IMR-90 (cell line): ENCODE measurements around the gene ACSL3. TPM values are rescaled to one million over a fixed set of nuclear protein-coding genes. Genes with fewer than 3 reads are reported as not detected.

ENCODE experiments used
- ATAC-seq: fragments of 200-7000 bp; cut with Tn5 transposase; 2 replicates; pipeline ENCODE4 v1.9.1; 2020; ENCODE audit warnings: low read depth, mild to moderate bottlenecking, moderate library complexity
- BruUV-seq: library from RNA; stranded (reverse); fragments of 400-500 nt; replicated peaks from 2 replicates; lab custom pipeline; 2021; lab: Mats Ljungman, UMichigan
- CTCF ChIA-PET: fragments of 300-600 bp; formaldehyde crosslinking; extraction: SDS; loops from one replicate; lab custom pipeline; 2021; ENCODE audit warnings: antibody characterized with exemption; lab: Yijun Ruan, JAX
- POLR2A ChIA-PET: fragments of 300-600 bp; sonication (Branson Sonifier 250); formaldehyde crosslinking; loops from one replicate; lab custom pipeline; 2022; ENCODE audit warnings: antibody characterized with exemption; ENCODE audit not compliant: unreplicated experiment; lab: Charles Lee
- DNase-seq: peaks from one replicate; pipeline ENCODE4 v3.0.0; 2013
- H2AFZ ChIP-seq: replicated peaks from 2 replicates; pipeline ENCODE3; 2013; ENCODE audit warnings: low read length, mild to moderate bottlenecking; ENCODE audit not compliant: poor library complexity
- H2AK5ac ChIP-seq: 2 replicates; pipeline ENCODE4 v1.6.1; 2013; ENCODE audit warnings: low read depth, low read length, inconsistent platforms
- H2AK9ac ChIP-seq: replicated peaks from 2 replicates; pipeline ENCODE3; 2013; ENCODE audit warnings: mild to moderate bottlenecking, low read depth, low read length, moderate library complexity; ENCODE audit not compliant: poor library complexity
- H2BK120ac ChIP-seq: 2 replicates; pipeline ENCODE4 v1.6.1; 2013; ENCODE audit warnings: low read depth, low read length, inconsistent platforms
- H2BK15ac ChIP-seq: 3 replicates; pipeline ENCODE4 v1.6.1; 2013; ENCODE audit warnings: low read depth, low read length, inconsistent platforms
- H2BK20ac ChIP-seq: 2 replicates; pipeline ENCODE4 v1.6.1; 2013; ENCODE audit warnings: low read depth, mild to moderate bottlenecking, inconsistent platforms, low read length, moderate library complexity
- H2BK5ac ChIP-seq: 2 replicates; pipeline ENCODE4 v1.6.1; 2013; ENCODE audit warnings: mild to moderate bottlenecking, low read depth, low read length, inconsistent platforms; ENCODE audit not compliant: poor library complexity, severe bottlenecking
- H3K14ac ChIP-seq: replicated peaks from 2 replicates; pipeline ENCODE4 v1.6.1; 2013; ENCODE audit warnings: low read depth, low read length, inconsistent platforms
- H3K18ac ChIP-seq: 2 replicates; pipeline ENCODE4 v1.6.1; 2013; ENCODE audit warnings: low read depth, low read length, control low read depth
- H3K23ac ChIP-seq: 2 replicates; pipeline ENCODE4 v1.6.1; 2013; ENCODE audit warnings: low read depth, low read length, inconsistent platforms
- H3K27ac ChIP-seq: 2 replicates; pipeline ENCODE4 v1.5.1; 2013; ENCODE audit warnings: mild to moderate bottlenecking, control low read depth, low read length; ENCODE audit not compliant: insufficient read depth
- H3K27me3 ChIP-seq: 2 replicates; pipeline ENCODE4 v1.6.1; 2013; ENCODE audit warnings: low read length; ENCODE audit not compliant: control insufficient read depth, insufficient read depth
- H3K36me3 ChIP-seq: 2 replicates; pipeline ENCODE4 v1.6.1; 2013; ENCODE audit warnings: low read length, mixed read lengths; ENCODE audit not compliant: control insufficient read depth, insufficient read depth
- H3K4ac ChIP-seq: 2 replicates; pipeline ENCODE4 v1.6.1; 2013; ENCODE audit warnings: low read depth, low read length, inconsistent platforms
- H3K4me1 ChIP-seq: 2 replicates; pipeline ENCODE4 v1.6.1; 2013; ENCODE audit warnings: low read length, mixed read lengths; ENCODE audit not compliant: control insufficient read depth, insufficient read depth
- H3K4me2 ChIP-seq: 2 replicates; pipeline ENCODE4 v1.6.1; 2013; ENCODE audit warnings: low read depth, mild to moderate bottlenecking, control low read depth, low read length, moderate library complexity
- H3K4me3 ChIP-seq: 2 replicates; pipeline ENCODE4 v1.5.1; 2013; ENCODE audit warnings: low read depth, mild to moderate bottlenecking, control low read depth, low read length, moderate library complexity; ENCODE audit not compliant: insufficient read depth
- H3K56ac ChIP-seq: 2 replicates; pipeline ENCODE4 v1.6.1; 2013; ENCODE audit warnings: low read length, inconsistent platforms; ENCODE audit not compliant: insufficient read depth; ENCODE audit errors: extremely low read depth
- H3K79me1 ChIP-seq, 2 experiments: 2 replicates each; pipeline ENCODE4 v1.6.1; 2013; ENCODE audit warnings: low read length in 2 of 2, inconsistent platforms in 1 of 2, low read depth in 1 of 2
- H3K9ac ChIP-seq: 2 replicates; pipeline ENCODE4 v1.6.1; 2013; ENCODE audit warnings: low read depth, low read length, control low read depth
- H3K9me1 ChIP-seq: 2 replicates; pipeline ENCODE4 v1.6.1; 2013; ENCODE audit warnings: low read length, inconsistent platforms; ENCODE audit not compliant: insufficient read depth
- H3K9me3 ChIP-seq: 2 replicates; pipeline ENCODE4 v1.6.1; 2013; ENCODE audit warnings: low read length; ENCODE audit not compliant: control insufficient read depth, insufficient read depth
- H4K20me1 ChIP-seq: 2 replicates; pipeline ENCODE4 v1.6.1; 2013; ENCODE audit warnings: low read length, inconsistent platforms; ENCODE audit not compliant: insufficient read depth
- H4K5ac ChIP-seq: 2 replicates; pipeline ENCODE4 v1.6.1; 2013; ENCODE audit warnings: mild to moderate bottlenecking, low read depth, low read length, control low read depth
- H4K8ac ChIP-seq, 2 experiments: 2 replicates each; pipeline ENCODE4 v1.6.1; 2013; ENCODE audit warnings: low read depth in 2 of 2, low read length in 2 of 2, control low read depth in 1 of 2, inconsistent platforms in 1 of 2
- H4K91ac ChIP-seq: 2 replicates; pipeline ENCODE4 v1.6.1; 2013; ENCODE audit warnings: low read depth, low read length, inconsistent platforms; ENCODE audit not compliant: insufficient read depth
- BHLHE40 ChIP-seq: fragments of 150-350 bp; IDR thresholded peaks from 2 replicates; pipeline ENCODE4 v1.6.1; 2016; ENCODE audit warnings: mild to moderate bottlenecking, low read depth, low read length
- CEBPB ChIP-seq: IDR thresholded peaks from 2 replicates; pipeline ENCODE4 v1.6.1; 2012; ENCODE audit warnings: low read depth, low read length, improper control_type of control experiment
- CHD1 ChIP-seq: IDR thresholded peaks from 2 replicates; pipeline ENCODE4 v1.6.1; 2012; ENCODE audit warnings: low read depth, low read length, improper control_type of control experiment
- ELK1 ChIP-seq: fragments of 150-350 bp; IDR thresholded peaks from 2 replicates; pipeline ENCODE4 v1.6.1; 2016; ENCODE audit warnings: low read depth, mild to moderate bottlenecking, low read length, moderate library complexity, borderline replicate concordance
- MAFK ChIP-seq: IDR thresholded peaks from 2 replicates; pipeline ENCODE4 v1.6.1; 2012; ENCODE audit warnings: low read depth, low read length, improper control_type of control experiment
- MAZ ChIP-seq: IDR thresholded peaks from 2 replicates; pipeline ENCODE4 v1.6.1; 2012; ENCODE audit warnings: low read depth, mild to moderate bottlenecking, low read length, improper control_type of control experiment, moderate library complexity, borderline replicate concordance
- MXI1 ChIP-seq: IDR thresholded peaks from 2 replicates; pipeline ENCODE4 v1.6.1; 2012; ENCODE audit warnings: low read depth, mild to moderate bottlenecking, low read length, moderate library complexity, borderline replicate concordance
- NFE2L2 ChIP-seq: fragments of 150-350 bp; IDR thresholded peaks from 2 replicates; pipeline ENCODE4 v1.6.1; 2016; ENCODE audit warnings: low read depth, mild to moderate bottlenecking, low read length
- POLR2A ChIP-seq: IDR thresholded peaks from 2 replicates; pipeline ENCODE4 v1.6.1; 2012; ENCODE audit warnings: mild to moderate bottlenecking, low read depth, low read length
- RAD21 ChIP-seq: IDR thresholded peaks from 2 replicates; pipeline ENCODE4 v1.6.1; 2012; ENCODE audit warnings: low read length, improper control_type of control experiment
- RCOR1 ChIP-seq: IDR thresholded peaks from 2 replicates; pipeline ENCODE4 v1.6.1; 2012; ENCODE audit warnings: mild to moderate bottlenecking, low read length, improper control_type of control experiment; ENCODE audit not compliant: insufficient replicate concordance
- WGBS, 2 experiments: methylation state at CpG; one replicate each; pipeline versions ENCODE4 v1.1.5 to v1.1.7; 2013; ENCODE audit warnings: missing lambda C conversion rate in 2 of 2; ENCODE audit not compliant: insufficient read length in 1 of 2; ENCODE audit errors: extremely low coverage in 2 of 2; 5-methylcytosine and 5-hydroxymethylcytosine counted together
- dilution Hi-C: fragments of 300-500 bp; cut with HindIII; formaldehyde crosslinking; loops from one replicate; pipeline ENCODE4 v1.14.3; 2018; ENCODE audit warnings: low sequenced_read_pairs; ENCODE audit not compliant: unreplicated experiment
- in situ Hi-C: fragments of 300-500 bp; cut with MboI; formaldehyde crosslinking; loops from 3 replicates; pipeline ENCODE4 v1.14.3; 2019; ENCODE audit warnings: low sequenced_read_pairs, inconsistent platforms, mixed read lengths
- intact Hi-C: fragments of 100-400 bp; cut with micrococcal nuclease; formaldehyde crosslinking; loops from 2 replicates; pipeline ENCODE4 v1.10.0; 2022
- polyA plus RNA-seq, 3 experiments: library from polyadenylated mRNA; depleted of rRNA; stranded (reverse); fragments of >200 nt; gene quantifications; 2 replicates each; pipeline ENCODE4 v1.2.3, GENCODE V29; 2012; ENCODE audit warnings: low replicate concordance in 1 of 3
- total RNA-seq: library from RNA; depleted of rRNA; stranded (reverse); fragments of >200 nt; gene quantifications from 2 replicates; pipeline ENCODE4 v1.2.3, GENCODE V29; 2012
- TF ChIP-seq, protein P1 (sequence below): fragments of 150-350 bp; IDR thresholded peaks from 2 replicates; pipeline ENCODE4 v1.6.1; 2017; ENCODE audit warnings: mild to moderate bottlenecking, antibody characterized with exemption, low read length, low read depth

The ACSL3 gene
- total and polyA plus RNA-seq, 2 of the 4 experiments (the other 2 are of a cell fraction), result 31.0 to 84.2 TPM

DNA sequence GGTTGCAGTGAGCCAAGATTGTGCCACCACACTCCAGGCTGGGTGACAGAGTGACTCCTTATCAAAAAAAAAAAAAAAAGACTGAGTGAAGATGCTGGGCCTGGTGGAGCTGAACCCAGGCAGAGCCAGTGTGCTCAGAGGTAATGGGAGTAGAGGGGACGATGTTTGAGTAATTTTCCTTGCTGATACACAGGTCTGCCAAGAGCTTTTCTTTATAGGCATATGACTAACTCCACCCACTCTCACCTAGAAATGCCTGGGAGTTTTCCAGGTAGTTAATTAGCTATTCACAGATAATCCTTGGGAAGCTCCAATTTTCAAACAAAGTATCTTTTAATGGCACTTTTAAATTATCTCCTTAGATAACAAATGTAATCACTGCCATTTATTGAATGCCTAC, 33.4 kb upstream of the ACSL3 start:
- WGBS, 2 experiments, result no CpG with 5 or more reads among the region's 1 CpG
- H2BK5ac ChIP-seq, result no peak overlapping the region
- peaks cover 2% of the 10 kb centered on the region for H3K27me3 ChIP-seq
- no peak overlapping the region for H4K8ac ChIP-seq
- no peak overlapping the region for H3K56ac ChIP-seq
- intact Hi-C loops (no loop called here), dilution Hi-C loops (no loop called here), in situ Hi-C loops (no loop called here)
- no peaks in the 10 kb centered on the region for H3K4me1 ChIP-seq
- no peaks in the 10 kb centered on the region for H3K36me3 ChIP-seq
- H3K4me3 ChIP-seq, result no peak overlapping the region
- H2AFZ ChIP-seq, result no peak overlapping the region
- H3K23ac ChIP-seq, result no peak overlapping the region
- H4K5ac ChIP-seq, result no peak overlapping the region
- H3K9me1 ChIP-seq, result no peaks in the 10 kb centered on the region
- H3K4me2 ChIP-seq, result no peak overlapping the region
- no peak overlapping the region for H3K27ac ChIP-seq
- DNase-seq, result no peak
- H4K91ac ChIP-seq, result no peak overlapping the region
- H3K18ac ChIP-seq, result no peak overlapping the region
- H2BK15ac ChIP-seq, result no peak overlapping the region
- H3K9ac ChIP-seq, result no peak overlapping the region
- ChIA-PET POLR2A (no interaction called here), CTCF (interaction anchor here (0.6 kb wide), 1 partner anchor 267 kb away, joined by 7 read pairs; no protein-coding TSS in a partner anchor)
- no peaks in the 10 kb centered on the region for H3K79me1 ChIP-seq
- no peak overlapping the region for H2BK120ac ChIP-seq
- H3K9me3 ChIP-seq, result no peaks in the 10 kb centered on the region
- no peak overlapping the region for H3K4ac ChIP-seq
- H3K14ac ChIP-seq, result no peak overlapping the region
- H2BK20ac ChIP-seq, result no peak overlapping the region
- no peak for ATAC-seq
- H2AK9ac ChIP-seq, result no peak overlapping the region
- TF ChIP-seq CHD1, result no peak
- no peak for TF ChIP-seq MAFK
- TF ChIP-seq RAD21, result no peak
- no peak for TF ChIP-seq MAZ
- no peak for TF ChIP-seq POLR2A
- no peak for TF ChIP-seq BHLHE40
- no peak for TF ChIP-seq RCOR1
- TF ChIP-seq MXI1, result no peak
- TF ChIP-seq, protein P1, sequence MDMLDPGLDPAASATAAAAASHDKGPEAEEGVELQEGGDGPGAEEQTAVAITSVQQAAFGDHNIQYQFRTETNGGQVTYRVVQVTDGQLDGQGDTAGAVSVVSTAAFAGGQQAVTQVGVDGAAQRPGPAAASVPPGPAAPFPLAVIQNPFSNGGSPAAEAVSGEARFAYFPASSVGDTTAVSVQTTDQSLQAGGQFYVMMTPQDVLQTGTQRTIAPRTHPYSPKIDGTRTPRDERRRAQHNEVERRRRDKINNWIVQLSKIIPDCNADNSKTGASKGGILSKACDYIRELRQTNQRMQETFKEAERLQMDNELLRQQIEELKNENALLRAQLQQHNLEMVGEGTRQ, result no peak
- no peak for TF ChIP-seq NFE2L2
- TF ChIP-seq ELK1, result no peak
- TF ChIP-seq CEBPB, result no peak
- BruUV-seq, result no TSS peak
- no peak overlapping the region for H2AK5ac ChIP-seq
- H4K20me1 ChIP-seq, result no peaks in the 10 kb centered on the region
